Endothelial cell (in vitro differentiated cells): ENCODE results near the gene SKAP1. TPM values are rescaled to one million over a fixed set of nuclear protein-coding genes. Genes with fewer than 3 reads are reported as not detected.

Experiments used
- DNase-seq: peaks from one replicate; pipeline ENCODE4 v3.0.0; 2021; ENCODE audit warnings: low spot score
- H3K27ac Mint-ChIP-seq: one replicate; pipeline ENCODE4 v1.8.0; 2021; ENCODE audit warnings: mixed read lengths, inconsistent platforms; ENCODE audit not compliant: unreplicated experiment
- H3K27me3 Mint-ChIP-seq: one replicate; pipeline ENCODE4 v1.8.0; 2021; ENCODE audit warnings: mild to moderate bottlenecking, moderate library complexity, mixed read lengths, inconsistent platforms; ENCODE audit not compliant: unreplicated experiment
- H3K36me3 Mint-ChIP-seq: one replicate; pipeline ENCODE4 v1.8.0; 2021; ENCODE audit warnings: mild to moderate bottlenecking, low read depth, mixed read lengths, inconsistent platforms; ENCODE audit not compliant: unreplicated experiment
- H3K4me1 Mint-ChIP-seq: one replicate; pipeline ENCODE4 v1.8.0; 2021; ENCODE audit warnings: mild to moderate bottlenecking, mixed read lengths, inconsistent platforms; ENCODE audit not compliant: unreplicated experiment
- H3K4me3 Mint-ChIP-seq: one replicate; pipeline ENCODE4 v1.8.0; 2021; ENCODE audit warnings: mild to moderate bottlenecking, mixed read lengths, inconsistent platforms; ENCODE audit not compliant: unreplicated experiment
- H3K9me3 Mint-ChIP-seq: one replicate; pipeline ENCODE4 v1.8.0; 2021; ENCODE audit warnings: mixed read lengths, inconsistent platforms; ENCODE audit not compliant: unreplicated experiment
- total RNA-seq: library from RNA; stranded (reverse); fragmentation: NEBNext Ultra II Directional; extraction: Animal tissue kit (Norgen Biotek cat#: 25700); gene quantifications from one replicate; pipeline ENCODE4 v1.2.1, GENCODE V29; 2021; ENCODE audit not compliant: unreplicated experiment
- TF ChIP-seq, protein P1 (sequence below): fragments of 200-600 bp; sonication (generic); IDR thresholded peaks from one replicate; pipeline ENCODE4 v1.5.0; 2021; ENCODE audit warnings: antibody characterized with exemption; ENCODE audit not compliant: unreplicated experiment

The SKAP1 gene
- total RNA-seq, 1 donor from 2014 or later, result 2.1 TPM

GRCh38 chr17:48123111-48123510 lies 306.9 kb downstream of the SKAP1 start:
- peaks cover 18% of the 10 kb centered on the region for H3K4me1 Mint-ChIP-seq
- TF ChIP-seq, protein P1, sequence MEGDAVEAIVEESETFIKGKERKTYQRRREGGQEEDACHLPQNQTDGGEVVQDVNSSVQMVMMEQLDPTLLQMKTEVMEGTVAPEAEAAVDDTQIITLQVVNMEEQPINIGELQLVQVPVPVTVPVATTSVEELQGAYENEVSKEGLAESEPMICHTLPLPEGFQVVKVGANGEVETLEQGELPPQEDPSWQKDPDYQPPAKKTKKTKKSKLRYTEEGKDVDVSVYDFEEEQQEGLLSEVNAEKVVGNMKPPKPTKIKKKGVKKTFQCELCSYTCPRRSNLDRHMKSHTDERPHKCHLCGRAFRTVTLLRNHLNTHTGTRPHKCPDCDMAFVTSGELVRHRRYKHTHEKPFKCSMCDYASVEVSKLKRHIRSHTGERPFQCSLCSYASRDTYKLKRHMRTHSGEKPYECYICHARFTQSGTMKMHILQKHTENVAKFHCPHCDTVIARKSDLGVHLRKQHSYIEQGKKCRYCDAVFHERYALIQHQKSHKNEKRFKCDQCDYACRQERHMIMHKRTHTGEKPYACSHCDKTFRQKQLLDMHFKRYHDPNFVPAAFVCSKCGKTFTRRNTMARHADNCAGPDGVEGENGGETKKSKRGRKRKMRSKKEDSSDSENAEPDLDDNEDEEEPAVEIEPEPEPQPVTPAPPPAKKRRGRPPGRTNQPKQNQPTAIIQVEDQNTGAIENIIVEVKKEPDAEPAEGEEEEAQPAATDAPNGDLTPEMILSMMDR, result no peak
- peaks cover 2% of the 10 kb centered on the region for H3K27me3 Mint-ChIP-seq
- DNase-seq, result no peak
- H3K9me3 Mint-ChIP-seq, result no peaks in the 10 kb centered on the region
- peaks cover 9% of the 10 kb centered on the region for H3K36me3 Mint-ChIP-seq
- H3K27ac Mint-ChIP-seq, result no peak overlapping the region
- H3K4me3 Mint-ChIP-seq, result no peak overlapping the region

- H3K27me3 Mint-ChIP-seq, result peaks cover 2% of the 10 kb centered on the region
- DNase-seq, result no peak
- TF ChIP-seq, protein P1, result no peak
- H3K4me3 Mint-ChIP-seq, result no peak overlapping the region
- H3K27ac Mint-ChIP-seq, result no peak overlapping the region
- peaks cover 9% of the 10 kb centered on the region for H3K36me3 Mint-ChIP-seq
- H3K9me3 Mint-ChIP-seq, result no peaks in the 10 kb centered on the region
- peaks cover 16% of the 10 kb centered on the region for H3K4me1 Mint-ChIP-seq
These were observed 307.4 kb downstream of the SKAP1 start for GRCh38 chr17:48122665-48123045.

DNA sequence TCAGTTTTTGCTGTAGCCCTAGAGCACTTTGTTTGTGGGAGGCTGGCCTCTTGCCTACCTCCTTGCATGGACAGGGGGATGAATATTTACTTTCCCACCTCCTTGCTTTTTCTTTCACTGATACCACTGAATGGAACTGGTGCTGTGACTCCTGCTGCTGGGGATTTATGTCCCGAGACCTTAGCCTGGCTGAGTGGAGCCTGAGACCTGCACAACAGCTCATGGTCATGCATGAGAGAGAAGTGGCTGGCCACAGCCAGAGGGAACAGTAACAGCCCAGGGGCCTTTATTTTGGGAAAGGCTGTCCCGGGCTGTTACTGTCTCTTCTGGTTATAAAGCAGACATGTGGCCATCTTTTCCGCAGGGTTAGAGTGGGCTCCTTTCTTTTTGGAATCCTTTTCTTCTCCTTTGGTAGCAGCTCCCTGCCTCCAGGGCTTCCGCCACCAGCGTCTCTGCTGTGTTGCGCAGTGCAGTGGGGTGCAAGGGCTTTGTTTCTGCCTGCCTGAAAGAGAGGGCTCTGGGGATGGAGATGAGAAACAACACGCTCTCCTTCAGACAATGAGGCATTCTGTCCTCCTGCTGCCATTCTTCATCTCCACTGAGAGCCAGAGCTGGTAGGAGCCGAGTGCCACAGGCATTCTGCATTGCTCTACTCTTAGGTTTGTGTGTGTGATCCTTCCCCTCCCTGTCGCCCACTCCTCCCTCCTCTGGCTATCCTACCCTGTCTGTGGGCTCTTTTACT lies 307.9 kb downstream of the SKAP1 start:
- H3K27ac Mint-ChIP-seq, result no peak overlapping the region
- peaks cover 2% of the 10 kb centered on the region for H3K27me3 Mint-ChIP-seq
- peaks cover 9% of the 10 kb centered on the region for H3K36me3 Mint-ChIP-seq
- TF ChIP-seq, protein P1, result no peak
- H3K4me3 Mint-ChIP-seq, result no peak overlapping the region
- H3K4me1 Mint-ChIP-seq, result peaks cover 12% of the 10 kb centered on the region
- no peak for DNase-seq
- no peaks in the 10 kb centered on the region for H3K9me3 Mint-ChIP-seq

DNA sequence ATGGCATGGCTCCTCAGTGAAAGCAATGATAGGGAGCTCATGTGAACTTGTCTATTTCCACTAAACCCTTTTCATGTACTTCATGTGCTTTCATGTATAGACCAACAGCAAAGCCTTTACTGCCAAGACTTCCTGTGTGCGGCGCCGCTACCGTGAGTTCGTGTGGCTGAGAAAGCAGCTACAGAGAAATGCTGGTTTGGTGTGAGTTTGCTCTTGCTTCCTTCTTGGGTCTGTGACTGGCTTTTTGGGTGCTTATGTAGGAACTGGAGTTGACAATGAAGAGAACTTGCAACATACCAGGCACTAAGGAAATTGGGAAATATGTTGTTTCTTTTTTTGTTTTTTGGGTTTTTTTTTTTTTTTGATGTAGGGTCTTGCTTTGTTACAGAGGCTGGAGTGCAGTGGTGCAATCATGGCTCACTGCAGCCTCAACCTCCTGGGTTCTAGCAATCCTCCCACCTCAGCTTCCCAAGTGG lies 316.8 kb downstream of the SKAP1 start:
- Mint-ChIP-seq H3K4me1 (peaks cover 10% of the 10 kb centered on the region), H3K36me3 (no peaks in the 10 kb centered on the region), H3K27ac (no peak overlapping the region), H3K4me3 (no peak overlapping the region), H3K9me3 (no peaks in the 10 kb centered on the region), H3K27me3 (peaks cover 4% of the 10 kb centered on the region)
- TF ChIP-seq, protein P1, result no peak
- DNase-seq, result no peak

DNA sequence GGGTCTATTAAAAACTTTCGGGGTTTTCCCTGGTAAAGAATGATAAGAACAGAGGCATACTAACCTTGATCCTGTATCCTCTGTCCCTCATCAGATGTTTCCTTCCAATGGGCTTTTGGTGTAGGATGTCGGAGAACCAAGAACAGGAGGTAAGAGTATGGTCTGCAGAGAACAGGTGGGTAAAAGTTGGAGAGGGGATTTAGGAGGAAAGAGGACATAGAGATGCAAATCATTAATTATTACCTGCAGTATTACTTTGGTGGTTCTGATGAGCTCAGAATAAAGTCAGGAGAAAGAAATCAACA lies 318.1 kb downstream of the SKAP1 start:
- TF ChIP-seq, protein P1, result no peak
- DNase-seq, result no peak
- no peaks in the 10 kb centered on the region for H3K36me3 Mint-ChIP-seq
- H3K27me3 Mint-ChIP-seq, result peaks cover 4% of the 10 kb centered on the region
- no peaks in the 10 kb centered on the region for H3K9me3 Mint-ChIP-seq
- no peak overlapping the region for H3K4me3 Mint-ChIP-seq
- H3K4me1 Mint-ChIP-seq, result peaks cover 16% of the 10 kb centered on the region
- no peak overlapping the region for H3K27ac Mint-ChIP-seq
